Measurements from ENCODE around the gene VAMP2. TPM values are rescaled to one million over a fixed set of nuclear protein-coding genes. Genes with fewer than 3 reads are reported as not detected.
A peak's percentile ranks its signal among the peaks of the same experiment; 100 is the strongest.

VAMP2 gene
- total and polyA plus RNA-seq, 9 of the 15 experiments (the other 6 are each of a cell fraction or from before 2014, with no cell fraction given): 2.3 to 31.8 (median 6.0) TPM

DNA sequence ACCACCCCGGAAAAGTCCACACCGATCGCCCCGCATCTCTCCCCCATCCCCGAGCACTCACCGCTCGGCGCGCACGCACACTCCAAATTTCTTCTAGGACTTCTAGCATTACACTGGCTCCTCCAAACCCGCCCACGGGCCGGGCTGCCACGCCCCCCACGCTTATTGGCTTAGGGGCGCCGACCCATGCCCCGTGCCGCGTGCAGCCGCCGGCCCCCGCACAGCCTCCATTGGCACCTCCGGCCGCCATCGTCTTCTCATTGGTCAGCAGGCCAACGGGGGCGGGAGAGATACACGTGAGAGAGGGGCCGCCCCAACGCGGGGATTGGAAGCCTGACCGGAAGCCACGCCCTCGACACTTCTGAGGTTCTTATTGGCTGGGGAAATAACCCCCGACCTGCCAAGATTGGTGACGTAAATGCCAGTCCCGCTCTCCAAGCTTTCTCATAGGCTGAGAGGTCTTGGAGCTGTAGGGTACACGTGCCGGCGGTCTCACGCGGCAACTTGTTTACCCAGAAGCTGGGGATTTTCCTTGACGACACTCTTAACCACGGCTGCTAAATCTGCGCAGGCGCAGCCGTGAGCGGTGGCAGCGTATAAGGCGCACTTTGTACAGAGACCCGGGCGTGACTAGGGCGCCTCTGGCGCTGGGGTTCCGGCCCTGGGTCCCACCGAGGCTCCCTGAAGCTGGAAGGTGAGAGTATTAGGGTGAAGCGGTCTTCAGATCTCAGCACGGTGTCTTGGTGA lies 6.3 kb downstream of the VAMP2 start (continued):
- TF ChIP-seq, protein P1, sequence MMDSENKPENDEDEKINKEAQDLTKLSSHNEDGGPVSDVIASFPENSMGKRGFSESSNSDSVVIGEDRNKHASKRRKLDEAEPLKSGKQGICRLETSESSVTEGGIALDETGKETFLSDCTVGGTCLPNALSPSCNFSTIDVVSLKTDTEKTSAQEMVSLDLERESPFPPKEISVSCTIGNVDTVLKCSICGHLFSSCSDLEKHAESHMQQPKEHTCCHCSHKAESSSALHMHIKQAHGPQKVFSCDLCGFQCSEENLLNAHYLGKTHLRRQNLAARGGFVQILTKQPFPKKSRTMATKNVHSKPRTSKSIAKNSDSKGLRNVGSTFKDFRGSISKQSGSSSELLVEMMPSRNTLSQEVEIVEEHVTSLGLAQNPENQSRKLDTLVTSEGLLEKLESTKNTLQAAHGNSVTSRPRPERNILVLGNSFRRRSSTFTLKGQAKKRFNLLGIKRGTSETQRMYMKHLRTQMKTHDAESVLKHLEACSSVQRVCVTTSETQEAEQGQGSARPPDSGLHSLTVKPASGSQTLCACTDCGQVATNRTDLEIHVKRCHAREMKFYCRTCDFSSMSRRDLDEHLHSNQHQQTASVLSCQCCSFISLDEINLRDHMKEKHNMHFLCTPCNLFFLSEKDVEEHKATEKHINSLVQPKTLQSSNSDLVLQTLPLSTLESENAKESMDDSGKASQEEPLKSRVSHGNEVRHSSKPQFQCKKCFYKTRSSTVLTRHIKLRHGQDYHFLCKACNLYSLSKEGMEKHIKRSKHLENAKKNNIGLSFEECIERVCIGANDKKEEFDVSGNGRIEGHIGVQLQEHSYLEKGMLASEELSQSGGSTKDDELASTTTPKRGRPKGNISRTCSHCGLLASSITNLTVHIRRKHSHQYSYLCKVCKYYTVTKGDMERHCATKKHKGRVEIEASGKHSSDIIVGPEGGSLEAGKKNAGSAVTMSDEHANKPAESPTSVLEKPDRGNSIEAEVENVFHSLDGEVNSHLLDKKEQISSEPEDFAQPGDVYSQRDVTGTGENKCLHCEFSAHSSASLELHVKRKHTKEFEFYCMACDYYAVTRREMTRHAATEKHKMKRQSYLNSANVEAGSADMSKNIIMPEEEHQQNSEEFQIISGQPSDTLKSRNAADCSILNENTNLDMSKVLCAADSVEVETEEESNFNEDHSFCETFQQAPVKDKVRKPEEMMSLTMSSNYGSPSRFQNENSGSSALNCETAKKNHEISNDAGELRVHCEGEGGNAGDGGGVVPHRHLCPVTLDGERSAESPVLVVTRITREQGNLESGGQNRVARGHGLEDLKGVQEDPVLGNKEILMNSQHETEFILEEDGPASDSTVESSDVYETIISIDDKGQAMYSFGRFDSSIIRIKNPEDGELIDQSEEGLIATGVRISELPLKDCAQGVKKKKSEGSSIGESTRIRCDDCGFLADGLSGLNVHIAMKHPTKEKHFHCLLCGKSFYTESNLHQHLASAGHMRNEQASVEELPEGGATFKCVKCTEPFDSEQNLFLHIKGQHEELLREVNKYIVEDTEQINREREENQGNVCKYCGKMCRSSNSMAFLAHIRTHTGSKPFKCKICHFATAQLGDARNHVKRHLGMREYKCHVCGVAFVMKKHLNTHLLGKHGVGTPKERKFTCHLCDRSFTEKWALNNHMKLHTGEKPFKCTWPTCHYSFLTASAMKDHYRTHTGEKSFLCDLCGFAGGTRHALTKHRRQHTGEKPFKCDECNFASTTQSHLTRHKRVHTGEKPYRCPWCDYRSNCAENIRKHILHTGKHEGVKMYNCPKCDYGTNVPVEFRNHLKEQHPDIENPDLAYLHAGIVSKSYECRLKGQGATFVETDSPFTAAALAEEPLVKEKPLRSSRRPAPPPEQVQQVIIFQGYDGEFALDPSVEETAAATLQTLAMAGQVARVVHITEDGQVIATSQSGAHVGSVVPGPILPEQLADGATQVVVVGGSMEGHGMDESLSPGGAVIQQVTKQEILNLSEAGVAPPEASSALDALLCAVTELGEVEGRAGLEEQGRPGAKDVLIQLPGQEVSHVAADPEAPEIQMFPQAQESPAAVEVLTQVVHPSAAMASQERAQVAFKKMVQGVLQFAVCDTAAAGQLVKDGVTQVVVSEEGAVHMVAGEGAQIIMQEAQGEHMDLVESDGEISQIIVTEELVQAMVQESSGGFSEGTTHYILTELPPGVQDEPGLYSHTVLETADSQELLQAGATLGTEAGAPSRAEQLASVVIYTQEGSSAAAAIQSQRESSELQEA (IDR thresholded peaks at IDR 0.05; ENCODE audit: low read depth): no peak
- TF ChIP-seq NR2C2 (CRISPR knock-in tag; IDR thresholded peaks at IDR 0.05) (peak; percentile 70), NR2C2 (tag; IDR thresholded peaks at IDR 0.05) (peak; percentile 97), GTF2E2 (tag; IDR thresholded peaks at IDR 0.05) (no peak), ZNF324 (CRISPR knock-in tag; IDR thresholded peaks at IDR 0.05) (no peak), POLR3G (IDR thresholded peaks at IDR 0.05; ENCODE audit: extremely low read depth, insufficient read length, insufficient replicate concordance) (no peak), MED1 (CRISPR knock-in tag; IDR thresholded peaks at IDR 0.05; ENCODE audit: borderline replicate concordance) (no peak), GABPA (tag; conservative IDR thresholded peaks at IDR 0.05; ENCODE audit: low read depth) (peak; percentile 89), PYGO2 (tag; IDR thresholded peaks at IDR 0.05) (no peak), U2AF1 (optimal IDR thresholded peaks at IDR 0.05; ENCODE audit: low read depth, low read length) (no peak), GATAD2A (IDR thresholded peaks at IDR 0.05) (no peak), SMARCB1 (IDR thresholded peaks at IDR 0.05; ENCODE audit: insufficient read length, low read depth) (no peak), CBX1 (IDR thresholded peaks at IDR 0.05; ENCODE audit: low read depth) (no peak), SIN3B (IDR thresholded peaks at IDR 0.05; ENCODE audit: low read depth) (no peak), TCF7L2 (IDR thresholded peaks at IDR 0.05; ENCODE audit: low read depth, low read length) (no peak)
- TF ChIP-seq, protein P2, sequence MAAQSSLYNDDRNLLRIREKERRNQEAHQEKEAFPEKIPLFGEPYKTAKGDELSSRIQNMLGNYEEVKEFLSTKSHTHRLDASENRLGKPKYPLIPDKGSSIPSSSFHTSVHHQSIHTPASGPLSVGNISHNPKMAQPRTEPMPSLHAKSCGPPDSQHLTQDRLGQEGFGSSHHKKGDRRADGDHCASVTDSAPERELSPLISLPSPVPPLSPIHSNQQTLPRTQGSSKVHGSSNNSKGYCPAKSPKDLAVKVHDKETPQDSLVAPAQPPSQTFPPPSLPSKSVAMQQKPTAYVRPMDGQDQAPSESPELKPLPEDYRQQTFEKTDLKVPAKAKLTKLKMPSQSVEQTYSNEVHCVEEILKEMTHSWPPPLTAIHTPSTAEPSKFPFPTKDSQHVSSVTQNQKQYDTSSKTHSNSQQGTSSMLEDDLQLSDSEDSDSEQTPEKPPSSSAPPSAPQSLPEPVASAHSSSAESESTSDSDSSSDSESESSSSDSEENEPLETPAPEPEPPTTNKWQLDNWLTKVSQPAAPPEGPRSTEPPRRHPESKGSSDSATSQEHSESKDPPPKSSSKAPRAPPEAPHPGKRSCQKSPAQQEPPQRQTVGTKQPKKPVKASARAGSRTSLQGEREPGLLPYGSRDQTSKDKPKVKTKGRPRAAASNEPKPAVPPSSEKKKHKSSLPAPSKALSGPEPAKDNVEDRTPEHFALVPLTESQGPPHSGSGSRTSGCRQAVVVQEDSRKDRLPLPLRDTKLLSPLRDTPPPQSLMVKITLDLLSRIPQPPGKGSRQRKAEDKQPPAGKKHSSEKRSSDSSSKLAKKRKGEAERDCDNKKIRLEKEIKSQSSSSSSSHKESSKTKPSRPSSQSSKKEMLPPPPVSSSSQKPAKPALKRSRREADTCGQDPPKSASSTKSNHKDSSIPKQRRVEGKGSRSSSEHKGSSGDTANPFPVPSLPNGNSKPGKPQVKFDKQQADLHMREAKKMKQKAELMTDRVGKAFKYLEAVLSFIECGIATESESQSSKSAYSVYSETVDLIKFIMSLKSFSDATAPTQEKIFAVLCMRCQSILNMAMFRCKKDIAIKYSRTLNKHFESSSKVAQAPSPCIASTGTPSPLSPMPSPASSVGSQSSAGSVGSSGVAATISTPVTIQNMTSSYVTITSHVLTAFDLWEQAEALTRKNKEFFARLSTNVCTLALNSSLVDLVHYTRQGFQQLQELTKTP (IDR thresholded peaks at IDR 0.05; ENCODE audit: low read depth in 1 of 2, partially characterized antibody in 2 of 2): no peak
